NCI-H82 (cell line): ENCODE data around the gene SUGP1.
"Not testable (repeated sequence)": the region's sequence is repeated elsewhere in the genome, so short reads cannot be mapped to it uniquely, and the experiment has no call there.

ENCODE experiments used
- DNase-seq: peaks from one replicate; lab custom pipeline; 2025; lab: John Stamatoyannopoulos, UW

SUGP1 gene

GRCh38 chr19:19263886-19264487, 56.3 kb downstream of the SUGP1 start:
- DNase-seq = no peak

- DNase-seq = no peak
Measured at GRCh38 chr19:19262190-19263057, 57.9 kb downstream of the SUGP1 start.

DNA sequence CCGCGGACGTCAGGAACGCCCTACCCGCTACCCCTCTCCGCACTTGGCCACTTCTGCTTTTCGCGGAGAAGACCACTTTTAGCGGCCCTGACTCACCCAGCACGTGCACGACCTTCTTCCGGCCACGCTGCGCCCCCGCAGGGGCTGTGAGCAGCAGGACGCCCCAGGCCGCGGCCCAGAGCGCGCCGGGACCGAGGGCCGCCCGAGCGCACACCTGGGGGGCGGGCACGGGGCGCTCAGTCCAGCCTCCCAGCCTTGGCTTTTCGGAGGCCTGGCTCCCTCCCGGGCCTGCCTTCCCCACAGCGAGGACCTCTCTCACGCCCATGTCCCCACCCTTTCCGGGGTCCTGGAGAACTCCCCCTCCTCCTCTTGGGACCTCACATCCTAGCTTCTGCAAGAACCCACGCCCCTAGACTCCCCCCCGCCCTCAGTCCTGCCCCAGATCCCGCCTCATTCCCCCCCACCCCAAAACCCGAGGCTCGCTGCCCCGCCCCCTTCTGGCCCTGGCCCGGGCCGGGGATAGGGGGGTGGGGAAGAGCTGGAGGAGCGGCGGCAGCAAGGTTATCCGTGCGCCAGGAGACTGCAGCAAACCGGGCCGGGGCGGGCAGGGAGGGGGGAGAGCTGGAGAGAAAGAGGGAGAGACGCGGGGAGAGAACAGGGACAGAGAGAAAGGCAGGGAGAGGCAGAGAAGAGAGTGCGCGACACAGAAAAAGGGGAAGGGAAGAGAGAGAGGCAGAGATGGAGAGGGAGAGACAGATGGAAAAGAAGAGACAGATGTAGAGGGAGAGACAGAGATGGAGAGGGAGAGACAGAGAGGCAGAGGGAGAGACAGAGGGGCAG, 58.7 kb downstream of the SUGP1 start:
- DNase-seq = no peak

DNA sequence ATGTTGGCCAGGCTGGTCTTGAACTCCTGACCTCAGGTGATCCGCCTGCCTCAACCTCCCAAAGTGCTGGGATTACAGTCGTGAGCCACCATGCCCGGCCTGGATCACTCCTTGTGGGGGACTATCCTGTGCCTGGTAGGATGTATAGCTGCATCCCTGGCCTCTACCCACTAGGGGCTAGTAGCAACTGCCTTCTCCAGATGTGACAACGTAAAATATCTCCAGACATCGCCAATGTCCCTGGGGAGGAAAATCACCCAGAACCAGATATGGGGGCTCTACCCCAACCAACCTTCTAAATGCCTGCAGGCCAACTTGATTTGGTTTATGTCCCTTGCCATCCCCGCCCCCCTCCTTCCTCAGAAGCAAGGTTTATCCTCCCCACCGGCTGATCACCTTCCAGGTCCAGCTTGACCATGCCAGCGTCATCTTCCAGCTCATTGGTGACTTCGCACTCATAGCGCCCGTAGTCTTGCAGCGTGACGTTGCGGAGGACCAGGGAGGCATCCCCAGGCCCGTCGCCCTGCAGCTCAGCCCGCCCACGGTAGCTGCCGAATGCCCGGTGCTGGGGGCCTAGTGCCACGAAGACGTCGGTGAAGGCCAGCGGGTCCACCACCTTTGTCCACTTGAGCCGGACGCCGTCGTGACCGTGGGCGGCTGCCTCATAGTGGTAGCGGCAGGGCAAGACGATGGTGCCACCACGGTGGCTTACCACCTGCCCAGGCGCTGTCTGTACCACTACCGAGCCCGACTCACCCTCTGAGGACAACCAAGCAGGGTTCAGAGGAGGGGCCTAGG, 59.7 kb downstream of the SUGP1 start:
- no peak for DNase-seq

DNA sequence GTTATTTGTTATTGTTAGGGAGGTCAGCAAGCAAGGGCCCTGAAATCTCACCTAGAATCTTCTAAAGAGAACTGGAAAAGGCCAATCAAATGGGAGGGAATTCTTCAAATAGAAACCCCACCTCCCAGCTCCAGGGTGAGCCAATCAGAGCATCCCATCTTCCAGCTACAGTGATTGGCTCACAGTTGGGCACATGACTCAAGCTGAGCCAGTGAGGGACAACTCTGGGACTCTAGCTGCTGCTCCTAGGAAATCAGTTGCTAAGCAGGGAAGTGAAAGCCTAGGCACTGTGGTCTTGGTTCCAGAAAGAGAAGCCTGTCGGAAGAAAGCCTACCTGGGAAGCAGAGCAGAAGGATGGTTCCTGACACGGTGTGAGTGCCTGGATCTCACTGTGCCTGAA, 60.6 kb downstream of the SUGP1 start:
- peak; percentile 91 for DNase-seq

DNA sequence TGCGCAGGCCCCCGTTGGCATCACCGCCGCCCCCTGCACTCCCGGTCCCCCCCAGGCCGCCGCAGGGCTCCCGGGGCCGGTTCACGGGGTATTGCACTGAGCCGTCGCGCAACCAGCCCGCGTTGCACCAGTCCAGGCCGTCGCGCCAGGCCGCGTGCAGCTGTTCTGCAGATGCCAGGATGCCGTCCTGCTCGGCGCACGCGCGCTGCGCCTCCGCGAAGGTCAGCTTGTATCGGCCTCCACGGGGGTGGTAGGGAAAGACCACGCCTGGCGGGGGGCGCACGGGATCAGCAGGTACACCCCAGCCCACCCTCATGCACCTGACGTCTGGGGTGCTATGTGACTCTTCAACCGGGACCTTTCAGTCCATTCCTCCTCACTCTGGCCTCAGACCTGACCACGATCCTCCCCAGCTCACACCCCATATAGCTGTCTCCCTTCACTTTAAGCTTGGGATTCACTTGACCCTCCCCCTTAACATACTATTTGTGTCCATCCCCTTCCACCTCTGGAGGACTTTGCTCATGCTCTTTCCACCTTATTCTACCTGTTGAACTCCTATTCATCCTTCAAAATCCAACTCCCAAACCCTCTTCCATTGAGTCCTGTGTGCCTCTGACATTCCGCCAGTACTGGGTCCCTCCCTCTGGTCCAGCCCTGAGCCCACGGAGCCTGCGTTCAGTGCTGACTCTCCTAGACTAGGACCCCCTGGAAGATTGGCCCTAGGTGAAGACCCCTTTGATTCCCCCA, 61.5 kb downstream of the SUGP1 start:
- DNase-seq = no peak

GRCh38 chr19:19257836-19258588, 62.3 kb downstream of the SUGP1 start:
- no peak for DNase-seq

- no peak for DNase-seq
Measured at GRCh38 chr19:19257137-19257536, 63.2 kb downstream of the SUGP1 start.

DNA sequence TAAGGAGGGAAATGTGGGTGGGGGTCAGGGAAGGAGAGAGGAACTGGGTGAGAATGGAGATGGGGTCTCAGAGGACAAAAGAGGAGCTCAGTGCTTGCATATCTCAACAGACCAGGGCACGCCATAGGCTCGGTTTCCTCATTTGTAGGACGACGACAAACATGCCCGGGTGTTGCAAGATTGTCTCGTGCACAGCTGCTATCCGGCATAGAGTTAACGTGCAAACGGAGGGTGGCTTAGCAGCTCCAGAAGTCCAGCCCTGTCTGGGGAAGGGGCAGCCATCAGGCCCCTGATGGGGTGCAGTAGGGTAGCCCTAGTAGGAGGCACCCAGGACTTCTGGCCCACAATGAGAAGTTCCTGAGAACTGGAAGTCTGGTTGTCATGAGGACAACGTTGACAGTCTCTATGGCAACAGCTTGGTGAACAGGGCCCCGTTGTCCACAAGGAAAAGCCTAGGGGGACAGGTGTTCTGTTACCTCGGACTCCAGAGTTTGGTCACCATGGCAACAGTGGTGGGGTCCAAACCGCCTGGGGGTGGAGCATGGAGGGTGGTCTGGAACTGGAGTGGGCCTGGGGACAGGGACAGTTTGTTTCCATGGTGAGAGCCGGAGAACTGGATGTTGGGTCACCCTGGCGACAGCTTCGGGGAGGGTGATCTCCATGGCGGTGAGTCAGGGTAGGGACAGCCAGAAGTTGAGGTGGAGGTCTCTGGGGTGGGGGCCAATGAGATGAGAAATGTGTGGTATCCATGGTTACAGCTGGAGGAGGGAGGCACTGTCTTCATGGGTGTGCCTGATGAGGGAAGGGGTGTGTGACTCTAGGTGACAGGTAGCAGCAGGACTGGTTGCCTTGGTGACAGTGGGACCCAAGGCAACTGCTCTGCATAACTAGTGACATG, 64.0 kb downstream of the SUGP1 start:
- DNase-seq = no peak

DNA sequence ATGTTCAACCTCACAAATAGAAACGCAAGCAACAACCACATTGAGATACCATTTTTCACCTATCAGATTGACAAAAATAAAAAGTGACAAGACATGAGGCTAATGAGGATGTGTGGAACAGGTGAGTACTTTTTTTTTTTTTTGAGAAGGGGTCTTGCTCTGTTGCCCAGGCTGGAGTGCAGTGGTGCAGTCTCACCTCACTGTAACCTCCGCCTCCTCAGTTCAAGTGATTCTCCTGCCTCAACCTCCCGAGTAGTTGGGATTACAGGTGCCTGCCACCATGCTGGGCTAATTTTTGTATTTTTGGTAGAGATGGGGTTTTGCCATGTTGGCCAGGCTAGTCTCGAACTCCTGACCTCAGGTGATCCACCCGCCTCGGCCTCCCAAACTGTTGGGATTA, 66.9 kb downstream of the SUGP1 start:
- DNase-seq = not testable (repeated sequence)

DNA sequence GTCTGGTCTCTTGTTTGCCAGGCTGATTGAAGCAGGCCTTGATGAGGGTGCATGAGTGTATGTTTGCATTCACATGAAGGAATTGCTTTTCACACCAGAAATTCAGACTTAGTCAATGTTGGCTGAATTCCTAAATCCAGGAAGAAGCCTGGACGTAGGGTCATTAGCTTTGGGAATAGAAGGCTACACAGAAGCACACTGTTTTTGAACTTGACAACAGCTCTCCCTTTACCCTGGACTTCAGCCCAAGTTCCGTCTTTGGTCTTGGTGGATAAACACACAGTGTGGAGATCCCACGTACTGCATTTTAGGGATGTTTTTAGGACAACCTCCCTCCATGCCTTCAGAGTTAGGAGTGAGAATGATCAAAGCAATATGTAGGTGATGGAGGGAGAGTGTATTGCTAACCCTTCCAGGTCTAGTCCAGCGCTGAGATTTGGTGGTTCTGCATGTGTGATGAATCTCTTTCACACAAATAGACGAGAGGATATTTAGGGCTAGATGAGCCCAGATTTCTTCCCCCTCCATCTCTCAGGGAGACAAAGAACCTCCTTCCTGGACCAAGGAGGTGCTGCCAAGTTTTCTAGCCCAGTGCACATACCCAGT, 70.0 kb downstream of the SUGP1 start:
- DNase-seq = no peak

- DNase-seq = no peak
Measured at GRCh38 chr19:19240476-19240875, 79.8 kb downstream of the SUGP1 start.

- DNase-seq = no peak
Measured at GRCh38 chr19:19239675-19240074, 80.6 kb downstream of the SUGP1 start.

GRCh38 chr19:19238126-19238894, 82.0 kb downstream of the SUGP1 start:
- DNase-seq = no peak

DNA sequence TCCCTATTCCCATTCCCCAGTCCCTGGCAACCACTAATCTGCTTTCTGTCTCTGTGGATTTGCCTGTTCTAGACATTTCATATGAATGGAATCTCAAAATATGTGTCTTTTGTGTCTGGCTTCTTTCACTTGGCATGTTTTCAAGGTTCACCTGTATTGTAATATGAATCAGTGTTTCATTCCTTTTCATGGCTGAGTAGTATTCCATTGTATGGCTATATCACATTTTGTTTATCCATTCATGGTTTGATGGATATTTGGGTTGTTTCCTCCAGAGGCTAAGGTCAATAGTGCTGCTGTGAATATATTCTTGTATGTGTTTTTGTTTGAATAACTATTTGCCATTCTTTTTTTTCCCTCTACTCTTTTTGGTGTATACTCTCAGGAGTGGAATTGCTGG, 84.1 kb downstream of the SUGP1 start:
- no peak for DNase-seq

- no peak for DNase-seq
Measured at GRCh38 chr19:19234220-19234816, 86.0 kb downstream of the SUGP1 start.

DNA sequence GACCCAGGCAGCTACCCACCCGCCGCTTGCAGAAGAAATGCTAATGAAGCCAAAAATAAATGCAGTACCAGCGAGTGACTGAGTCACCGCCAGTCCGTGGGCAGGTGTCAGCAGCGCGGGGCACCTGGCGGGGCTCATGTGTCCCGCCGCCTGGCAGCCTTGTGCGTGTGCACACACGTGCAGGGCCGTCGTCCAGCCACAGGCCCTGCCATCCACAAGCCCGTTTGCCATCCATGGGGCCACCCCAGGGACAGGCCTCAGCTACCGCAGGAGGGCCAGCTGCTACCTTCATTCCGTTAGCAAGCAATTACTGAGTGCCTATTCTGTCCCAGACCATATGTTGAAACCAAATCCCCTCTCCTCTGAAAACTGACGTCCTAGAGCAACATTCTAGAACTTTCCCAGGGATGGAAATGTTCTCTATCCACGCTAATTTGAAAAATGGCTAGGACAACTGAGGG, 88.0 kb downstream of the SUGP1 start:
- peak; percentile 86 for DNase-seq

GRCh38 chr19:19230999-19231398, 89.3 kb downstream of the SUGP1 start:
- DNase-seq = peak; percentile 98
